ENCODE results near the gene KRTAP12-1.

The KRTAP12-1 gene

DNA sequence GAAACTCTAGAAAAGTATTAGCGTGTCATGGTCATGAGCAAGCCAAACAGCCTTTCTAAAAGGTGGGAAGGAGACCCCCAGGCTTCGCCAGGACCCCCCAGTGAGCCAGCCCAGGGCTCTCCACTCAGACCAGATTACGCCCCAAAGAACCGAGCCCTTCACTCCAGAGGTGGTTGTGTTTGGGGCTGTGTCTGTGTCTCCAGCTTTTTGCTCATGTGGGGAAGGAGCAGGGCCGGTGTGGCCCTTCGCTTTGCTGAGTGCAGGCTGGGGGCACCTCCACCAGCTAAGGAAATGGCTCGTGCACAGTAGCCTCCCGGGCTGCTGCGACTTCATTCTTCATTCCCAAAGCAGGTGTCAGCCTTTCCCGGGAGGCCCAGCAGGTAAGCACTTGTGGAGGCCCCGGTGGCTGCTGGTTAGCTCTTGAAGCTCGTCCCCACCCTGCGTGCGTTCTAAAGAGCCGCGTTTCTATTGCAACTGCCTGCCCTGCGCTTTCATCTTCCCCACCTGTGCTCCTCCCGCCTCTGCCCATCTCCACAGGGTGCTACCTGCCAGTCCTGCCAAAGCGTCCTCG lies 28.9 kb upstream of the KRTAP12-1 start:
- peak; percentile 29 for DNase-seq

DNA sequence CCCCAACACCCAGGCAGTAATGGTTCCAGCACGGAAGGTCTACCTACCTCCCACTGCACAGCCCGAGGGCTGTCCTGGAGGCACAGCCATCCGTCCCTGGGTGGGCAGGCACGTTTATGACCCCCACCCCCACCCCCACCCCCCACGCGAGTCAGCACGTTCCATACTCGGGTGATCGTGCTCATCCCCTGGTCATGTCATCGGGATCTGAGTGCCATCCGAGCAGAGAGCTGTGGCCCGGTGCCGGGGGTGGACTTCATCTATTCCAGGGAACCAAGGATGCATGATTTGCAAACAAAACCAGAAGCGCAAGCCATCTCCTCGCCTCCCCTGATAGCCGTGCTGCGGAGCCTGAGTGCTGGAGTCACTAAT lies 28.3 kb upstream of the KRTAP12-1 start:
- DNase-seq = peak; percentile 22

DNA sequence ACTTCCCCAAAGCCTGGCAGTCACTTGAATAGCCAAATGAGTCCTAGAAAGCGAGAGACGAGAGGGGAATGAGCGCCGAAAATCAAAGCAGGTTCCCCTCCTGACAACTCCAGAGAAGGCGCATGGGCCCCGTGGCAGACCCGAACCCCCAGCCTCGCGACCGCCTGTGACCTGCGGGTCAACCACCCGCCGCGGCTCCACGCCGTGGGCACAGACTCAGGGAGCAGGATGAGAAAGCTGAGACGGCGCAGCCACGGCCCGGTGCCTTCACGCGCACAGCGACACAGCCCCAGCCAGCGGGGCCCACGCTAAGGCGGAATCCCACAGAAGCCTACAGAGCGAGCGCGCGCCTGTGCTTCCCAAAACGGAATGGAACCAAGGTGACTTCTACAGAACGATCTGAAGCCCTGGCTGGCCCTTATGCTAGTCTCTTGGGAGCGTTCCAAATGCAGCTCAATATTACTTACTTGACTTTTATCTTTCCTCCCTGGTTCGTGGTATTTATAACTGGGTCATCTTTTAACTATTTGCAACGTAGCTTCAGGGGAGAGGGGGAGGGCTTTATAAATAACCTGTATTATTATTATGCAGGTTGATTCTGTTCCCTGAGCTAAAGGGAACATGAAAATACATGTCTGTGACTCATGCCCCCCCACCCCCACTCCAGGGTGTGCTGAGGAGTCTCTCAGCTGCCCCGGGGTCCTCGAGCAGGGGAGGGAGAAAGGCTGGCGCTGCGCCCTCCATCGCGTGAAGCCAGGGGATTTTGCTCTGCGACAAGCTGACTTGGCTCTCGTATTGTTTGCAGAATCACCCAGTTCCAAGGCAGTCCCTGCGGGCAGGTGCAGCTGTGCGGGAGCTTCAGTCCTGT lies 27.7 kb upstream of the KRTAP12-1 start:
- DNase-seq = peak; percentile 40

DNA sequence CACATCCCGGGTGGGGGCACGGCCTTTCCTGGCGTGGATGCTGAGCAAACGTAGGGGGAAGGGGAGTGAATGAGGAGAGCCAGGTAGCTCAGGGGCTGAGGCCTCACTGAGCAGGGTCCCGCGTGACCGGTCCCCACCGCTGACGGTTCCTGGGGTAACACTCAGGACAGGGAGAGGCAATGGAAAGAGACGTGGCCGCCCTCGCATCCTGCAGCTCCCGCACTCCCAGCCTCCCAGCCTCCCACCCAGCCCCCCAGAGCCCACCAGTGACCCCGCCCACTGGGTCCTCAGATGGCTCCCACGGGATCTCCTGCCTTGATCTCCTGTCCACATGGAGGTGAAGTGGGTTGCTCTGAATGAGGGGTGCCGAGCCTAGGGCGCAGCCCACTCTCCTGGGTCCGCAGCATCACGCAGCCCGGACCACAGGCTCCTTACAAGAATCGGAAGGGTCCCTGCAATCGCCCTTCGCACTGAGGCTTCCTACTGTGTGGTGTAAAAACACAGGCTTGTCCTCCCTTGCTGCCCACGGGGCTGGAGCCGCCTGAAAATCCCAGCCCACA lies 27.0 kb upstream of the KRTAP12-1 start:
- DNase-seq = no peak

DNA sequence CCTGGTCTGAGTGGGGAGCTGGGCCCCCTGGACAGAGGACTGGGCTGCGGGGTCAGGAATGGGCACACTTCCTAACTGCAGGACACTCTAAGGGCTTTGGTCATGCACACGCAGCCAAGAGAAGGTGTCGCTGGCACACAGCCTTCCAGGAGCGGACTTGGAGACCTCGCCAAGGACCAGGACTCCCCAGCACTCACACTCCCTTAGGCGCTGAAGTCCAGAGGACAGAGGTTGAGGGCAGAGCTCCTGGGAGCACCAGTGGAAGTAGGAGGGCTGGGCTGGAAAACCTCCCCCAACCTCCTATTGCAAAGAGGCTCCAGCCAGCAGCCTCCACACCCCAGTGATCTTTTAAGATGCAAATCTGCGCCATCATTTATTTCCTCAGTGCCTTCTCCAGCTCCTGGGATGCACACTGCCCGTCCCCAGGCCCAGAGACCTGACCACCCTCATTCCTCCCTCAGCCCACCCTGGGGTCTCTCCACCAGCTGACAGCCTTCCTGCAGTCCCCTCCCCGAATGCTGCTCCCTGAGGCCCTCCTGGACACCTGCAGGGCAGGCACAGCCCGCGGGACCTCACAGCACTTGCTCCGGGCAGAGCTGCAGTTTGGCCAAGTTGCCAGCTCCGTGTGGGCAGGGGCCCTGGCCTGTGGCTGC lies 26.4 kb upstream of the KRTAP12-1 start:
- no peak for DNase-seq

DNA sequence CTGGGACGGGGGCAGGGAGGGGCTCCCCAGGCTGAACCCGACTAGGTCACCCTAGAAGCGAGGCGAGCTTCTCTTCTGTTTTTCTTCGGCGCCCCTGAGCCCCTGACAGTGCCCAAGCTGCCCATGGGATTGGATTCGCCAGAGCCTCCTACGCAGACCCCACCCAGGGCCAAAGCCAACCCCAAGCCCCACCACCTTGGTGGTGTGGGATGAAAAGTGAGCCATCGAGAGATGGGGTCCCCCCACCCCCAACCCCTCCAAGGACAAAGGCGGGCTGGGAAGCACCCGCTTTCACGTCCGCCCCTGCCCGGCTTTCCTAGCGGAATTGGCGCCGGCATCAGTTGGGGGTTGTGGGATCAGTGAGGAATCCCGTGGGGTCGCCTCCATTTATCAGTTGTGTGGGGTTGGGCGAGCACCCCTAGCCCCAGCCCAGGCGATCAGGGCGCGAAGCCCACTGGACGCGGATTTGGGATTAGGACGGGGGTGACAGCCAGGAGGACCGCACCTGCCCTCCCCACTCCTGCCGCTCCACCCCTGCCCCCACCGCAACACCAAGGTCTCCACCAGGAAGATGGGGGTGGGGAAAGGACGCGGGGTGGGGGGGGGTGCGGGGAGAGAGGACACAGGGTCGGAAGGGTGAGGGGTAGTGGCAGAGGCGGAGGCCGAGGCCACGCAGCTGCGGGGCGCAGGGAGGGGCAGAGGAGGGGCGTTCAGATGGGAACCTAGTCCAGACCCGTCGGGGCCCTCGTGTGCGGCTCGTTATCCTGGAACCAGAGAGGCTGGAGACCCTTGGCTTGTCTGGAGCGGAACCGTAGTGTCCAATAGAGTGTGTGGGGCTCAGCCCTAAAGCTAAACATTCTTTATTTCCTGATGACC lies 25.0 kb upstream of the KRTAP12-1 start:
- DNase-seq = no peak

DNA sequence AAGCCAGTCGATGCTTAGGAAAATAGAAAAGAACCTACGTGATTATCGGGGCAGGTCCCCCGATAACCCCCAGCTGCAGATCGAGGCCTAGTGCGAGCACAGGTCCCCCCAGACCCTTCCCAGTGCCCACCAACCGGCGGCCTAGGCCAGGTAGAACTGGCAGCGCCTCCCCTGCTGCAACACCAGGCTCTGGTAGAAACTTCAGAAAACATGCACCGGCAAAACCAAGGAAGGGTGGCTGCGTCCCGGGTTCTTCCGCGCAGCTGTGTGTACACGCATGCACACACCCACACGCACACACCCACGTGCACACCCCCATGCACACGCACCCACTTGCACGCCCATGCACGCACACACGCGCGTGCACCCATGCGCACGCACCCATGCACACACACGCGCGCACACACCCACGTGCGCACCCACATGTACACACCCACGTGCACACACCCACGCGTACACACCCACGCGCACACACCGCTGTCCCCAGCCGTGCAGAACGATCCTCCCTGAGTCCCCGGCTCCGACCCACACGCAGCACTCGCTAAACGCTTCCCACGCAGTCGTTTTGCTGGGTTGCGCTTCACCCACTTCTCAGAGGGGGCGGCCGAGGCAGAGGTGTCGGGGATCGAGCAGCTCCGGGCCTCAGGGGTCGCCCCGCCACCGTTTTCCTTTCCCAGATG lies 24.2 kb upstream of the KRTAP12-1 start:
- no peak for DNase-seq

DNA sequence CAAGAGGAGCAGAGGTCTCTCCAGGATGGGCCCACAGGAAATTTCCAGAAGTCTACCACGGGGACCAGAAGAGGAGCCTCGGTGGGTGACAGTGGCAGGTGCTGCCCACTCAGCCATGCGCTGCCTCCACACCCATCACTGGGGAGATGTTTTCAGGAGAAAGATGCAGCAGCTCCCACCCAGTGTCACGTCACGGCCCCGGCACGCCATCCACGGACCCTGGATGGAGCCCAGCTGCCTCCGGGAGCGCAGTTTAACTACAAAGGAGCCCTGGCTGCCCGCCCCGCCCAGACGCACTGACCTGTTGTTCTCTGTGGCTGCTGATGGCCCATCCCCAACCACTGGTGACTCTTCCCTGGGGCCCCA lies 22.7 kb upstream of the KRTAP12-1 start:
- DNase-seq = no peak

DNA sequence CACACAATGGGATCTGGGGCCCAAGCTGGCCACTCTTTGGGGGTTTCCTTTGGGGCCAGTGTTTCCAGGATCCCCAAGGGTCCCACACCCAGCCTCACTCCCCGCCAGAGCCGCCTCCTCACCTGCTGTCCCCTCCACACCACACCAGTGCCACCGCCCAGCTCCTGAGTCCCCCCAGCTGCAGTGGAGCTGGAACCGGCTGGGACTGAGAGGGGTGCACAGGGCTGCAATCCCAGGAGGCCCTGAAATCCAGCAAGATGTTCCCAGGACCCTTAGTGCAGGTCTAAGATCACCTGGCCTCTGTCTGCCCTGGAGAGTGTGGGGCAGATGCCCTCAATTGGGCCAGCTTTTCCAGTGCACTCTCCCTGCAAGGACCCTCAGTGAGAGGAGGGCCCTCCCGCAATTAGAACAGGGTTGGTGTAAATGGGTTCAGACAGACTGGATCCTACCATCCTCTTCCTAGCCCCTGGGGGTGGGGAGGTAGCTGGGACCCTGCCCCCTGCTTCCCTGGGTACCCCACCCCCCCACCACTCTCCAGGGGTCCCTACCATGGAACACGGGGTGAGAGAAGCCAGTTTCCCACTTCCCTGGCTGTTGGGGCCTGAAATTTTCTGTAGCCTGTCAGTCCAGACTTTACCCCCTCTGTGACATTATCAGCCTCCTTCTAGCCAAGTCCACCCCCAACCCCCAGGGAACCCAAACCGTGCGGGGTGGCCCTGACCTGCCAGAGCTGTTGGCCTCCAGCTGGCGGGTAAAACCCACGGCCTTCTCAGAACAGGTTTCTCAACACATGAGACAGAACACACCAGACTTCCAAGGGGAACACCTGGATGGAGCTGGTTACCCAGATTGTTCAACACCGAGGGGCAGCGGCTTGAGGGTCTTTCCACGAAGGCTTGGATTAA lies 22.0 kb upstream of the KRTAP12-1 start:
- DNase-seq = no peak

DNA sequence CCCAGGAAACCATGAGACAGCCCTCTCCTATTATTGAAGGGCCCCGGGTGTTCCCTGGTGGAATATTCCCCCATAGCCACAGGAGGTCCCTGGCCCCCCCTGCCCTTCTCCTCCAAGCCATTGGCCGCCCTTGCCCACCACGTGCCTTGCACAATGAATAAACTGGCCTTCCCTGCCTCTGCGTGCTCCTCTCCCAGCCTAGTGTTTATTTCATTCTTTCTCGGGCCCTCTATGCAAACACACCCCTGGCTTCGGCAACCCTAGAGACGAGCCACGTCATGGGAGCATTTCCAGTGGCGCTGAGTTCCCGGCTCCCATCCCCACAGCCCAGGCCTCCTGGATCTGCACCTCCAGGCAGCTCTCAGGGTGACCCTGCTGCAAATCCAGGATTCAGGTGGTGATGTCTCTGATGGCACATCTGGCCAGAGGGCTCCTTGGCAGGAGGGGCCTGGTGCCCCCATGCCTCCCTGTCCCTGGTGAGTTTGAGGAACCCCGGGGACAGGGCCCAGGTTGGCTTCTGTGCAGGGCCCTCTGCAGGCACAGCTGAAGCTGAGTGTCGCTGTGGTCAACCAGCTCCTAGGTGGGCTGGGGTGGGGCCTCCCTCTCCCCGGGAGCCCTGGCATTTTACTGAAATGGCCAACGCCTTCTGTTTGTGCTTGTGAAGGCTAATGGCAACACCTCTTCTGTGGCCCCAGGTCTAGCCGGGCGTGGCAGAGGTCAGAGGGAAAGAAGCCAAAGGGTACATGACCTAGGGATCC lies 21.2 kb upstream of the KRTAP12-1 start:
- DNase-seq = no peak

DNA sequence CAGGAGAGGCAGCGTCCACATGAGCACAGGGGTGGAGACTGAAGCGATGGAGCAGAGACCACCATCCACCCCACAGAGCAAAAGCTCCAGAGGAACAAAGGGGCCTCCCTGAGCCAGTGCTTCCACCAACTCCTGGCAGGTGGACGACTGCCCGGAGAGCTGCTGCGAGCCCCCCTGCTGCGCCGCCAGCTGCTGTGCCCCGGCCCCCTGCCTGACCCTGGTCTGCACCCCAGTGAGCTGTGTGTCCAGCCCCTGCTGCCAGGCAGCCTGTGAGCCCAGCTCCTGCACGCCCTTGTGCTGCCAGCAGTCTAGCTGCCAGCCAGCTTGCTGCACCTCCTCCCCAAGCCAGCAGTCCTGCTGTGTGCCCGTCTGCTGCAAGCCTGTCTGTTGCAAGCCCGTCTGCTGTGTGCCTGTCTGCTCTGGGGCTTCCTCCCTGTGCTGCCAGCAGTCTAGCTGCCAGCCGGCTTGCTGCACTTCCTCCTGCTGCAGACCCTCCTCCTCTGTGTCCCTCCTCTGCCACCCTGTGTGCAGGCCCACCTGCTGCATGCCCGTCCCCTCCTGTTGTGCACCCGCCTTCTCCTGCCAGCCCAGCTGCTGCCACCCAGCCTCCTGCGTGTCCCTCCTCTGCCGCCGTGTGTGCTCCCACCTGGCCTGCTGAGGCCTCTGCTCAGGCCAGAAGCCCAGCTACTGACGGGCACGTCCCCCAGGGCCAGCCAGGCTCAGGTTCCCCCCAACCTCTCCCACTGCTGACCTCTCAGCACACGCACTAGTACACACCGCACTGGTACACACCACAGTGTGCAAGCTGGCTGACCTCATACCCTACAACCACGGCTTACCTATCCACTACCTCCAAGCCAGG lies 20.4 kb upstream of the KRTAP12-1 start:
- DNase-seq = no peak

DNA sequence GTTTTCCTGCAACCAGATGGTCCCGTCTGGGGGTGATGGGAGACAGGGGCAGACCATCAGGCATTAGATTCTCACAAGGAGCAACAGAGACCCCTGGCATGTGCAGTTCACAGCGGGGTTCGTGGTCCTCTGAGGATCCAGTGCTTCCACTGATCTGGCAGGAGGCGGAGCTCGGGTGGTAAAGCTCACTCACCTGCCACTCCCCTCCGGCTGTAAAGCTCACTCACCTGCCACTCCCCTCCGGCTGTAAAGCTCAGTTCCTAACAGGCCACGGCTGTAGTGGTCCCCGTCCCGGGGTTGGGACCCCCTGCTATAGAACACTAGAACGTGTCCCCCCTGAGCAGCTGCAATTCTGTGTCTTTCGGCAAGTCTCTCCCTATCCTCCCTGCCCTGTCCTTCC lies 19.6 kb upstream of the KRTAP12-1 start:
- DNase-seq = no peak

DNA sequence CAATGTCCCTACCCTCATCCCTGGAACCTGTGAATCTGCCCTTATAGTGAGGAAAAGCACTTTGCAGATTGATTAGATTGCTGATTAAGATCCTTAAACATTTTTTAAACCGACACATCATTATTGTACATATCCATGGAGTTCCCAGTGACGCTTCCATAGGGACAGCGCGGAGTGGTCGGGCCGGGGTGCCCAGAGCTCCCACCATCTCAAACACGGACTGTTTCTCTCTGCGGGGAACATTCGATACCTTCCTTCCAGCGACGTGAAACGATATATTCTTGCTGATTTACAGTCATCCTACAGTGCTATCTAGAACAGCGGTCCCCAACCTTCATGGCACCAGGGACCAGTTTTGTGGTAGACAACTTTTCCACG lies 19.0 kb upstream of the KRTAP12-1 start:
- no peak for DNase-seq

DNA sequence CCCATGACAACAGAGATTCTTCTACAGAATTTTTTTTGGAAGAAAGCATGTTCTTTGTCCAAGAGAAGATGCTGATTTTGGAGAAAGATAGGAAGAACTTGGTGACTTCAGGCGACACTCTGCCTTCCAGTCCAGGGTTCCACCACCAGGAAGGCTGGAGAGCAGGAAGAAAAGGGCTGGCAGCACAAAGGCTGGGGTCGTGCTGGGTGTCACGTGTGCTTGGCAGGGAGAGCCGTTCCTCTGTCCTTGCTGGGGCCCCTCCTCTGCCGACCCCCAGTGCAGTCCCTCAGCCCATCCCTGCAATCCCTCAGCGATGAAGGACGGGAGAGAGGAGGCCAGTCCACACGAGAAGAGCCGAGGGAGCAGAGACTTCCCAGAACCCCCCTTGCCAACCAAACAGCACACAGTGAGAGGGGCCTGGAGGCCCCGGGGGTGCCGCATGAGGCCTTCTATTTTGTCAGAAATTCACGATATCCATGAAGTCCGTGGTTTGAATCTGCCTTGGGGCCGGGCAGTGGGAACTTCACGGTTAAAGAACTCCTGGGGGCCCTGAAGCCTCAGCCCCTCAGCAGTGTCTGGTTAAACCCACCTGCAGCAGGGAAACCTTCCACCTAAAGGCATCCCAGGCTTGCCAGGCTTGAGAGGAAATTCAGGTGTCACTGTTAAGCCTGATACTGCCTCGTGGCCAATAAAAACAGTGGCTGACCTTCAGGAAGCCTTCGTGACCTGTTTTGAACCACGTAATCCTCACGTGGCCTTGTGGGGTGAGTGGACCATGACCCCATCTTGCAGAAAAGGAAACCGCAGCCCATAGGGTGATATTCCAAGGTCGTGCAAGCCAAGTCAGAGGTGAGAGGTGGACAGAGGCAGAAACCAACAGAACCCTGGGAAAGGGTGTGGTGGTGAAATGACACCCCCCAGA lies 18.4 kb upstream of the KRTAP12-1 start:
- no peak for DNase-seq

DNA sequence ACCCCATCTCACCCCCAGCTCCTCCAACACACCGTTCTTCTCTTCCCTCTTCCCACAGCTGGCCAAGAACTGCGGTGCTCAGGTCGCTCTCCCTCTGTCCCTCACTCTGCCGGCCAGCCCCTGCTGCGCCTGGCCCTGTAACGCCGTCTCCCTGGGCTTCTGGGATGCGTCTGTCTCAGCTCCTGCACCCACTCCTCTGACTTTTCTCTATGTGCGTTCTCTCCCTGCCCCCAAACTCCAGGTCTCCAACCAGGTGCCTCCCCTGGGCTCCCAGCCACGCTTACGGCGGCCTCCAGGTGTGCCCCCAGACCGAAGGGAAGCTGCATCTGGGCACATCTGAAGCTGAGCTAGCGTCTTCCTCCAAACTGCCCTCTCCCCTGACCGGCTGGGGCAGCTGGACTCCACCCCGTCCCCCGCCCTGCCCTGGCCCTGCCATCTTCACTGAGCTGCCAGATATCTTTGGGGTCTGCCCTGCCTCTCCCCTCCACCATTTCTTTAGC lies 17.6 kb upstream of the KRTAP12-1 start:
- no peak for DNase-seq

DNA sequence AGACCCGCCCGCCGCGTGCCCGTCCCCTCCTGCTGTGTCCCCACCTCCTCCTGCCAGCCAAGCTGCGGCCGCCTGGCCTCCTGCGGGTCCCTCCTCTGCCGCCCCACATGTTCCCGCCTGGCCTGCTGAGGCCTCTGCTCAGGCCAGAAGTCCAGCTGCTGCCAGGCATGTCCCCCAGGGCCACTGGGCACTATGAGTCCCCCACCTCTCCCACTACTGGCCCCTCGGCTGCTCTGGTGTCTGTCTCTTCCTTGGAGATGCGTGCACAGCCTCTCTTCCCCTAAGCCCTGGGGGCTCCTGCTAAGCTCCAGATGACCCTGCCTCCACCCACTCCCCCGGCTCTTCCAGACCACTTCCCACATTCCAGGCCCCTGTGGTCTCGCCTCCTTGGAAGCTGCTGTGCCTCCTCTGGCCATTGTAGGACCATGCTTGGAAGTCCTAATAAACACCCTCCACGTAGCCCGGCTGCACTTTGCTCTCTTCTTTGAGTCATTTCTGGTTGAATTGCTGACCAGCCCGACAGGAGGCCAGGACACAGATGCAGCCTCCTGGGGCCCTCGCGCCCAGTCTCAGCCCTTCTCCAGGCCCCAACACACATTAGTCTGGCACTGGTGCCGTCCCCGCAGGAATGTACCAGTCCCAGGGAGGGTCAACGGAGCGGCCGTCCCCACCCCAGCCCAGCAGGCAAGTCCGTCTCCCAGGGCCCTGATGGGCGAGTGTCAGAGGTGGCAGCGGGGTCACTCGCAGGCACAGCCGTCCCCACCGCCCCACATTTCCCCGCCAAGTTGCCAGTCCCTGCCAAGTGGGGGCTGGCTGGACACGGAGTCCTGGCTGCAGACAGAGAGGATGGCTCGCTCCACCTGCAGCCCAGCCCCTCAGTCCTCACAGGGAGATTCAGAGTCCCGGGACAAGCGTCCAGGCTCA lies 16.1 kb upstream of the KRTAP12-1 start:
- DNase-seq = no peak
